A549 (cell line): ENCODE results near the gene SYCP3. TPM values are rescaled to one million over a fixed set of nuclear protein-coding genes. Genes with fewer than 3 reads are reported as not detected.

ENCODE experiments used
- ATAC-seq, 2 experiments: fragments of 200-7000 bp in 1 of 2; fragments of >200 bp in 1 of 2; cut with Nextera tagmentation in 1 of 2; cut with Tn5 transposase in 1 of 2; 3 replicates each; pipeline versions ENCODE4 v1.8.0 to v1.9.1; 2018 to 2020; ENCODE audit warnings: mild to moderate bottlenecking in 1 of 2, moderate library complexity in 1 of 2
- CTCF ChIA-PET: fragments of 300-600 bp; sonication (Branson Sonifier 250); formaldehyde crosslinking; extraction: SDS; loops from one replicate; lab custom pipeline; 2021; ENCODE audit warnings: antibody characterized with exemption, inconsistent platforms; lab: Yijun Ruan, JAX
- POLR2A ChIA-PET: fragments of 350-600 bp; formaldehyde crosslinking; extraction: SDS; loops from one replicate; lab custom pipeline; 2021; ENCODE audit warnings: antibody characterized with exemption, inconsistent platforms; lab: Yijun Ruan, JAX
- DNase-seq, 2 experiments: peaks; one replicate each; pipeline versions ENCODE4 v3.0.0 to v3.0.0-alpha.2; 2011 to 2016; ENCODE audit warnings: low read depth in 1 of 2, low spot score in 1 of 2
- FAIRE-seq: peaks from 2 replicates; lab custom pipeline; 2011; peaks lifted over from hg19 to GRCh38; lab: Jason Lieb, UNC
- H3K27ac ChIP-seq, 2 experiments: fragments of >200 bp; sonication (Bioruptor Twin); formaldehyde crosslinking; 3 replicates each; pipeline ENCODE4 v1.5.1; 2016 to 2017
- H3K4me1 ChIP-seq: fragments of >200 bp; sonication (Bioruptor Twin); formaldehyde crosslinking; 3 replicates; pipeline ENCODE4 v1.6.1; 2016
- H3K4me2 ChIP-seq: fragments of >200 bp; sonication (Bioruptor Twin); formaldehyde crosslinking; 3 replicates; pipeline ENCODE4 v1.6.1; 2016
- H3K4me3 ChIP-seq: fragments of >200 bp; sonication (Bioruptor Twin); formaldehyde crosslinking; 3 replicates; pipeline ENCODE4 v1.5.1; 2016
- H3K9me3 ChIP-seq: fragments of >200 bp; sonication (Bioruptor Twin); formaldehyde crosslinking; 3 replicates; pipeline ENCODE4 v1.6.1; 2016
- ATOH8 ChIP-seq: fragments of 250-450 bp; sonication (Bioruptor Pico); IDR thresholded peaks from 2 replicates; pipeline ENCODE4 v1.5.0; 2020; ENCODE audit warnings: low read depth, mild to moderate bottlenecking, moderate library complexity
- CBX2 ChIP-seq: fragments of 200-600 bp; sonication (generic); IDR thresholded peaks from 2 replicates; pipeline ENCODE4 v1.6.1; 2016; ENCODE audit warnings: low read depth, mild to moderate bottlenecking, borderline replicate concordance
- CHD2 ChIP-seq: fragments of 150-350 bp; IDR thresholded peaks from 2 replicates; pipeline ENCODE4 v1.6.1; 2014; ENCODE audit warnings: low read length; ENCODE audit not compliant: partially characterized antibody
- CHD4 ChIP-seq: fragments of 200-600 bp; sonication (generic); IDR thresholded peaks from 2 replicates; pipeline ENCODE4 v1.6.1; 2016; ENCODE audit warnings: antibody characterized with exemption, mild to moderate bottlenecking, borderline replicate concordance
- EHF ChIP-seq: fragments of 250-450 bp; sonication (Bioruptor Pico); IDR thresholded peaks from 2 replicates; pipeline ENCODE4 v1.5.0; 2020; ENCODE audit warnings: mild to moderate bottlenecking
- FOSB ChIP-seq: fragments of 250-450 bp; sonication (Bioruptor Pico); IDR thresholded peaks from 2 replicates; pipeline ENCODE4 v1.5.0; 2020; ENCODE audit warnings: mild to moderate bottlenecking, moderate library complexity
- JUN ChIP-seq, 2 experiments: fragments of >200 bp; sonication (Bioruptor Twin); formaldehyde crosslinking; IDR thresholded peaks; 2 replicates in 1 of 2; 3 replicates in 1 of 2; pipeline ENCODE4 v1.6.1; 2016 to 2017
- MAX ChIP-seq: IDR thresholded peaks from 2 replicates; pipeline ENCODE4 v1.6.1; 2012
- MAZ ChIP-seq: fragments of 150-350 bp; IDR thresholded peaks from 2 replicates; pipeline ENCODE4 v1.6.1; 2014; ENCODE audit warnings: antibody characterized with exemption, low read depth, low read length, borderline replicate concordance
- NR3C1 ChIP-seq: fragments of >200 bp; sonication (Bioruptor Twin); formaldehyde crosslinking; IDR thresholded peaks from 3 replicates; pipeline ENCODE4 v1.6.1; 2017
- RAD21 ChIP-seq, 2 experiments: fragments of >200 bp in 1 of 2; sonication (Bioruptor Twin) in 1 of 2; formaldehyde crosslinking in 1 of 2; IDR thresholded peaks in 1 of 2; conservative IDR thresholded peaks in 1 of 2; 2 replicates in 1 of 2; 3 replicates in 1 of 2; pipeline ENCODE4 v1.6.1; 2012 to 2018; ENCODE audit warnings: inconsistent platforms in 1 of 2
- RARB ChIP-seq: fragments of 250-450 bp; sonication (Bioruptor Pico); IDR thresholded peaks from 2 replicates; pipeline ENCODE4 v1.8.0; 2021; ENCODE audit warnings: mild to moderate bottlenecking, moderate library complexity
- SMC3 ChIP-seq: fragments of >200 bp; sonication (Bioruptor Twin); formaldehyde crosslinking; IDR thresholded peaks from 3 replicates; pipeline ENCODE4 v1.6.1; 2018; ENCODE audit warnings: inconsistent platforms
- TFCP2L1 ChIP-seq: fragments of 250-450 bp; sonication (Bioruptor Pico); IDR thresholded peaks from 2 replicates; pipeline ENCODE4 v1.5.0; 2021; ENCODE audit warnings: mild to moderate bottlenecking
- WGBS: methylation state at CpG from one replicate; pipeline ENCODE4 v1.1.6; 2017; ENCODE audit errors: missing lambda C conversion rate; 5-methylcytosine and 5-hydroxymethylcytosine counted together
- polyA plus RNA-seq, 4 experiments: library from polyadenylated mRNA; depleted of rRNA in 3 of 4; stranded (reverse); fragments of >200 nt; fragmentation: RNase III in 1 of 4; extraction: RNeasy Plus Mini Kit Qiagen cat#74134 plus additional on column Dnase treatment in 1 of 4; gene quantifications; 2 replicates in 3 of 4; 3 replicates in 1 of 4; pipeline ENCODE4 v1.2.3, GENCODE V29; 2011 to 2017
- TF ChIP-seq, protein P1 (sequence below): fragments of >200 bp; sonication (Bioruptor Twin); formaldehyde crosslinking; IDR thresholded peaks from 3 replicates; pipeline ENCODE4 v1.5.1; 2016
- TF ChIP-seq, protein P2 (sequence below): fragments of >200 bp; sonication (Bioruptor Twin); formaldehyde crosslinking; IDR thresholded peaks from 2 replicates; pipeline ENCODE4 v1.6.1; 2016
- TF ChIP-seq, protein P3 (sequence below): fragments of >200 bp; sonication (Bioruptor Twin); formaldehyde crosslinking; IDR thresholded peaks from 3 replicates; pipeline ENCODE4 v1.6.1; 2016
- TF ChIP-seq, protein P4 (sequence below): IDR thresholded peaks from 2 replicates; pipeline ENCODE4 v1.6.1; 2012; ENCODE audit warnings: low read depth, borderline replicate concordance

Gene SYCP3
- polyA plus RNA-seq, 2 of the 4 experiments (the other 2 are of a cell fraction), result 0.14 to 0.27 TPM

GRCh38 chr12:101719566-101719965 lies 19.7 kb downstream of the SYCP3 start:
- no peak for TF ChIP-seq CHD2
- TF ChIP-seq, protein P1, sequence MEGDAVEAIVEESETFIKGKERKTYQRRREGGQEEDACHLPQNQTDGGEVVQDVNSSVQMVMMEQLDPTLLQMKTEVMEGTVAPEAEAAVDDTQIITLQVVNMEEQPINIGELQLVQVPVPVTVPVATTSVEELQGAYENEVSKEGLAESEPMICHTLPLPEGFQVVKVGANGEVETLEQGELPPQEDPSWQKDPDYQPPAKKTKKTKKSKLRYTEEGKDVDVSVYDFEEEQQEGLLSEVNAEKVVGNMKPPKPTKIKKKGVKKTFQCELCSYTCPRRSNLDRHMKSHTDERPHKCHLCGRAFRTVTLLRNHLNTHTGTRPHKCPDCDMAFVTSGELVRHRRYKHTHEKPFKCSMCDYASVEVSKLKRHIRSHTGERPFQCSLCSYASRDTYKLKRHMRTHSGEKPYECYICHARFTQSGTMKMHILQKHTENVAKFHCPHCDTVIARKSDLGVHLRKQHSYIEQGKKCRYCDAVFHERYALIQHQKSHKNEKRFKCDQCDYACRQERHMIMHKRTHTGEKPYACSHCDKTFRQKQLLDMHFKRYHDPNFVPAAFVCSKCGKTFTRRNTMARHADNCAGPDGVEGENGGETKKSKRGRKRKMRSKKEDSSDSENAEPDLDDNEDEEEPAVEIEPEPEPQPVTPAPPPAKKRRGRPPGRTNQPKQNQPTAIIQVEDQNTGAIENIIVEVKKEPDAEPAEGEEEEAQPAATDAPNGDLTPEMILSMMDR, result no peak
- TF ChIP-seq, all 56 proteins: peak for 0
- no peak overlapping the region for H3K4me2 ChIP-seq
- no peak for DNase-seq
- POLR2A ChIA-PET, result no interaction called here
- no peak overlapping the region for H3K4me3 ChIP-seq
- H3K4me1 ChIP-seq, result peaks cover 10% of the 10 kb centered on the region
- FAIRE-seq, result no peak
- no peak for ATAC-seq
- H3K27ac ChIP-seq, result no peak overlapping the region
- H3K9me3 ChIP-seq, result no peaks in the 10 kb centered on the region
- CTCF ChIA-PET, result interaction anchor here (0.6 kb wide), 1 partner anchor 29 kb away, joined by 3 read pairs; no protein-coding TSS in a partner anchor

- CTCF ChIA-PET, result interaction anchor here (1.0 kb wide), 1 partner anchor 15 kb away, joined by 3 read pairs; no protein-coding TSS in a partner anchor
- H3K4me3 ChIP-seq, result no peak overlapping the region
- H3K27ac ChIP-seq, result no peak overlapping the region
- DNase-seq, result no peak
- TF ChIP-seq ATOH8, result no peak
- TF ChIP-seq, protein P2, sequence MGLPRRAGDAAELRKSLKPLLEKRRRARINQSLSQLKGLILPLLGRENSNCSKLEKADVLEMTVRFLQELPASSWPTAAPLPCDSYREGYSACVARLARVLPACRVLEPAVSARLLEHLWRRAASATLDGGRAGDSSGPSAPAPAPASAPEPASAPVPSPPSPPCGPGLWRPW, result no peak
- TF ChIP-seq MAZ, result no peak
- TF ChIP-seq EHF (CRISPR knock-in tag), result no peak
- TF ChIP-seq RAD21 (conservative IDR thresholded peaks at IDR 0.05 in 1 of 2, IDR thresholded peaks at IDR 0.05 in 1 of 2), result no peak
- TF ChIP-seq TFCP2L1, result no peak
- TF ChIP-seq, protein P1, result no peak
- no peak for TF ChIP-seq CHD2
- TF ChIP-seq JUN (IDR thresholded peaks at IDR 0.05), result no peak
- no peak overlapping the region for H3K4me2 ChIP-seq
- H3K4me1 ChIP-seq, result peaks cover 14% of the 10 kb centered on the region
- FAIRE-seq, result no peak
- POLR2A ChIA-PET, result no interaction called here
- ATAC-seq, result no peak
- H3K9me3 ChIP-seq, result no peaks in the 10 kb centered on the region
- 86% methylated on average over 3 of the region's 3 CpGs for WGBS
These were observed 24.3 kb downstream of the SYCP3 start for GRCh38 chr12:101714877-101715444.

DNA sequence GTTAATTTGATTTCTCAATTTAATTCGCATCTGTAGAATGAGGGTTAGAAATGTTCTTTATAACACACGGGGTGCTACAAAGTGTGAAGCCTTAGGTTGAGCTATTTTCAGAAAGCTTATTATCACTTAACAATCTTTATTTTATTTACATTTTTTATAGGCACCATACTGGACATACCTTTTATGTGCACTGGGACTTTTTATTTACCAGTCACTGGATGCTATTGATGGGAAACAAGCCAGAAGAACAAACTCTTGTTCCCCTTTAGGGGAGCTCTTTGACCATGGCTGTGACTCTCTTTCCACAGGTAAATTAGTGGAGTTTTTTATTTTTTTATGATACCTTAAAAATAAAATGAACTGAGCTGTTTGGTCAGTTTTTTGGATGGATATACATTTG lies 25.3 kb downstream of the SYCP3 start:
- WGBS, result 91% methylated on average over 2 of the region's 2 CpGs
- FAIRE-seq (no peak), ATAC-seq (no peak), DNase-seq (no peak)
- no peak overlapping the region for H3K4me2 ChIP-seq
- peaks cover 5% of the 10 kb centered on the region; the same call in 1 of the 3 replicates for H3K4me1 ChIP-seq
- ChIA-PET CTCF (interaction anchor here (1.0 to 1.1 kb wide), 2 partner anchors 14 to 33 kb away, joined by 3 to 4 read pairs; no protein-coding TSS in a partner anchor), POLR2A (no interaction called here)
- no peak for TF ChIP-seq FOSB (CRISPR knock-in tag)
- no peaks in the 10 kb centered on the region for H3K9me3 ChIP-seq
- no peak overlapping the region for H3K27ac ChIP-seq
- H3K4me3 ChIP-seq, result no peak overlapping the region

DNA sequence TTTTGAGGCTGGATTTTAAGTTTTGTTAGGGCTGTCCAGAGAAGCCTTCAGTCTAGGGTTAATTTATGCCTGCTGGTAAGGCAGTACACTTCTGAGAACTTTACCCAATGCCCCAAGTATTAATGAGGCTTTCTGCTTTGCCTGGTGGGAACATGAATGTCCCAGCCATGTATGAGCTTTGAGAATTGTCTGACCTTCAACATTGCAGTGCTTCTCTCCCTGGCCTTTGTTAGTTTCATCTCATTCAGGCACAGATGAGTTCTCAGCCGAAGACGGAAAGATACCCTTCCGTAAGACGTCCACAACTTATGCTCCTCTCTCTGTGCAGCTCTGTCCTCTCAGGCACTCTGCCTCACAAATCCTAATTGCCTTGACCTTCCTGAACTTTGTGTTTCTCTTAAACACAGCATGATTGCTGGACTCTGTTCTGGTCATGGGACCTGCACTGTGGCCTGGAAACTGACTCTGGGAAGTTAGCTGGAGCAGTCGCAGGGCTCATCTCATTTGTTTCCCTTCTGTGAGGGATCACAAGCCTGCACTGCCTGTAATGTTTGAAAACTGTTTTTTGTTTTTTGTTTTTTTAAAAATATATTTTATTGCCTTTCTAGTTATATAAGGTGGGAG lies 26.1 kb downstream of the SYCP3 start:
- FAIRE-seq, result no peak
- peak; percentile 39 to 49; a peak in 3 of 6 replicates for ATAC-seq
- WGBS, result 90% methylated on average over 5 of the region's 5 CpGs
- no peak for DNase-seq
- Histone ChIP-seq H3K27ac (no peak overlapping the region), H3K4me2 (no peak overlapping the region), H3K9me3 (no peaks in the 10 kb centered on the region), H3K4me1 (peaks cover 5% of the 10 kb centered on the region; the same call in 1 of the 3 replicates), H3K4me3 (no peak overlapping the region)
- ChIA-PET CTCF (interaction anchor here (1.1 kb wide), 1 partner anchor 34 kb away, joined by 4 read pairs; no protein-coding TSS in a partner anchor), POLR2A (no interaction called here)
- TF ChIP-seq NR3C1, result no peak
- no peak for TF ChIP-seq JUN (IDR thresholded peaks at IDR 0.05)
- TF ChIP-seq RARB (CRISPR knock-in tag), result no peak
- TF ChIP-seq, protein P3, sequence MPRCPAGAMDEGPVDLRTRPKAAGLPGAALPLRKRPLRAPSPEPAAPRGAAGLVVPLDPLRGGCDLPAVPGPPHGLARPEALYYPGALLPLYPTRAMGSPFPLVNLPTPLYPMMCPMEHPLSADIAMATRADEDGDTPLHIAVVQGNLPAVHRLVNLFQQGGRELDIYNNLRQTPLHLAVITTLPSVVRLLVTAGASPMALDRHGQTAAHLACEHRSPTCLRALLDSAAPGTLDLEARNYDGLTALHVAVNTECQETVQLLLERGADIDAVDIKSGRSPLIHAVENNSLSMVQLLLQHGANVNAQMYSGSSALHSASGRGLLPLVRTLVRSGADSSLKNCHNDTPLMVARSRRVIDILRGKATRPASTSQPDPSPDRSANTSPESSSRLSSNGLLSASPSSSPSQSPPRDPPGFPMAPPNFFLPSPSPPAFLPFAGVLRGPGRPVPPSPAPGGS, result no peak
- no peak for TF ChIP-seq MAX
- no peak for TF ChIP-seq RAD21 (conservative IDR thresholded peaks at IDR 0.05 in 1 of 2, IDR thresholded peaks at IDR 0.05 in 1 of 2)
- TF ChIP-seq, protein P4, sequence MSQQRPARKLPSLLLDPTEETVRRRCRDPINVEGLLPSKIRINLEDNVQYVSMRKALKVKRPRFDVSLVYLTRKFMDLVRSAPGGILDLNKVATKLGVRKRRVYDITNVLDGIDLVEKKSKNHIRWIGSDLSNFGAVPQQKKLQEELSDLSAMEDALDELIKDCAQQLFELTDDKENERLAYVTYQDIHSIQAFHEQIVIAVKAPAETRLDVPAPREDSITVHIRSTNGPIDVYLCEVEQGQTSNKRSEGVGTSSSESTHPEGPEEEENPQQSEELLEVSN, result no peak
- no peak for TF ChIP-seq SMC3
- no peak for TF ChIP-seq CBX2
- no peak for TF ChIP-seq CHD4
